HG03135 (cell line): Measurements from ENCODE around the gene SPINK4.
A peak's percentile ranks its signal among the peaks of the same experiment; 100 is the strongest.

Experiments used
- ATAC-seq: cut with Tn5 transposase; IDR thresholded peaks from one replicate; pipeline ENCODE4 v1.9.1; 2021; ENCODE audit warnings: mild to moderate bottlenecking, moderate library complexity; ENCODE audit not compliant: unreplicated experiment

Gene SPINK4

GRCh38 chr9:33256236-33256635 is 16.3 kb downstream of the SPINK4 start:
- no peak for ATAC-seq

GRCh38 chr9:33257276-33257675 is 17.3 kb downstream of the SPINK4 start:
- no peak for ATAC-seq

- no peak for ATAC-seq
Measured at GRCh38 chr9:33260372-33260771, 20.4 kb downstream of the SPINK4 start.

GRCh38 chr9:33263131-33264002 is 23.4 kb downstream of the SPINK4 start:
- ATAC-seq: peak; percentile 5

GRCh38 chr9:33264003-33264472 is 24.1 kb downstream of the SPINK4 start:
- ATAC-seq: peak; percentile 31

- ATAC-seq: peak; percentile 83
Measured at GRCh38 chr9:33264473-33265177, 24.7 kb downstream of the SPINK4 start, which contains the start of the genes BAG1 and CHMP5. Gene BAG1, minus strand, starts transcription at chr9:33264708. Gene CHMP5, plus strand, starts transcription at chr9:33265049. Its CDS starts 30 bp downstream, at chr9:33265079.

- no peak for ATAC-seq
Measured at GRCh38 chr9:33265211-33265865, 25.4 kb downstream of the SPINK4 start.

GRCh38 chr9:33267151-33267767 is 27.3 kb downstream of the SPINK4 start:
- ATAC-seq: no peak

- no peak for ATAC-seq
Measured at GRCh38 chr9:33270146-33270545, 30.2 kb downstream of the SPINK4 start.

GRCh38 chr9:33272061-33272460 is 32.1 kb downstream of the SPINK4 start:
- no peak for ATAC-seq

GRCh38 chr9:33273266-33273971 is 33.5 kb downstream of the SPINK4 start:
- no peak for ATAC-seq

- ATAC-seq: no peak
Measured at GRCh38 chr9:33273972-33274328, 34.0 kb downstream of the SPINK4 start.

GRCh38 chr9:33277484-33277883 is 37.5 kb downstream of the SPINK4 start:
- no peak for ATAC-seq

- ATAC-seq: no peak
Measured at GRCh38 chr9:33285502-33285901, 45.5 kb downstream of the SPINK4 start.

GRCh38 chr9:33287087-33287490 is 47.1 kb downstream of the SPINK4 start:
- no peak for ATAC-seq

- no peak for ATAC-seq
Measured at GRCh38 chr9:33288235-33288634, 48.3 kb downstream of the SPINK4 start.

GRCh38 chr9:33288828-33289483 is 49.0 kb downstream of the SPINK4 start:
- ATAC-seq: no peak

- no peak for ATAC-seq
Measured at GRCh38 chr9:33289496-33289895, 49.5 kb downstream of the SPINK4 start.

- peak; percentile 29 for ATAC-seq
Measured at GRCh38 chr9:33289936-33290246, 49.9 kb downstream of the SPINK4 start.
